HT-29 (cell line): Measurements from ENCODE around the gene FRYL. TPM values are rescaled to one million over a fixed set of nuclear protein-coding genes. Genes with fewer than 3 reads are reported as not detected.

Experiments used
- small RNA-seq: library from RNA; depleted of rRNA; stranded (forward); fragments of <200 nt; gene quantifications from one replicate; pipeline ENCODE3, GENCODE V24; 2014
- total RNA-seq: library from RNA; depleted of rRNA; stranded (reverse); fragments of >200 nt; shearing (Covaris generic); gene quantifications from 2 replicates; pipeline ENCODE4 v1.2.3, GENCODE V29; 2014; rRNA removed

The FRYL gene
- total RNA-seq, 1 experiment from 2014 or later, result 40.8 TPM

Small RNAs within 50 kb of the gene (small RNA-seq; reads per million reads assigned to genes)
- gene RNU5E-3P, result 11.5 reads per million, percentile 89 among the genes with 10 or more reads in this experiment

Other genes starting within 250 kb of the FRYL start
- 41.5 and 44.6 TPM in 2 replicates for gene OCIAD1, start 50.8 kb upstream of the FRYL start, total RNA-seq
- 204 TPM in 2 replicates for gene OCIAD2, start 126.5 kb upstream of the FRYL start, total RNA-seq
- not detected in 2 replicates for gene CWH43, start 206.0 kb upstream of the FRYL start, total RNA-seq